ENCODE data around the gene WDR33. TPM values are rescaled to one million over a fixed set of nuclear protein-coding genes. Genes with fewer than 3 reads are reported as not detected.

The WDR33 gene
- polyA plus RNA-seq (2013, experiment 1 of 2), result 13.7 TPM
- 14.0 TPM for polyA plus RNA-seq (2013, experiment 2 of 2)

- H2BK120ac ChIP-seq (ENCODE audit: low read depth, low read length), result peak within 1 kb of the TSS; percentile 2
- H3K4ac ChIP-seq (ENCODE audit: low read depth in 1 of 2, low read length in 2 of 2), result peak within 1 kb of the TSS; percentile 91 to 96
- H3K27me3 ChIP-seq (ENCODE audit: control insufficient read depth in 1 of 2, insufficient read depth in 1 of 2, low read length in 2 of 2), result no peaks in the 10 kb centered on the region
- H4K91ac ChIP-seq (ENCODE audit: low read length), result peak within 1 kb of the TSS; percentile 83
- H3K4me3 ChIP-seq (ENCODE audit: insufficient read depth in 1 of 2, low read depth in 1 of 2, low read length in 2 of 2), result peak within 1 kb of the TSS; percentile 86 to 100
- H3K23ac ChIP-seq (ENCODE audit: low read length in 2 of 2), result peak within 1 kb of the TSS in 1 of 2 experiments; percentile 59
- peaks cover 3% of the 10 kb centered on the region for H3K79me1 ChIP-seq (replicated peaks; ENCODE audit: low read length, poor library complexity, severe bottlenecking)
- H3K9ac ChIP-seq (ENCODE audit: low read length), result peak within 1 kb of the TSS; percentile 98
- H2BK5ac ChIP-seq (ENCODE audit: low read depth, low read length, poor library complexity, severe bottlenecking), result no peak within 1 kb of the TSS
- peak within 1 kb of the TSS; percentile 65 to 98 for H3K18ac ChIP-seq (ENCODE audit: low read depth in 1 of 2, low read length in 2 of 2)
- H2BK12ac ChIP-seq (ENCODE audit: low read length in 2 of 2), result peak within 1 kb of the TSS in 1 of 2 experiments; percentile 31
- DNase-seq, result peak; percentile 86
- H3K4me2 ChIP-seq (ENCODE audit: low read length, poor library complexity, severe bottlenecking), result peak within 1 kb of the TSS; percentile 82
- H2AFZ ChIP-seq (ENCODE audit: low read depth, low read length), result peak within 1 kb of the TSS; percentile 98
- H3K4me1 ChIP-seq (ENCODE audit: control insufficient read depth, insufficient read depth, low read depth, low read length), result peaks cover 9% of the 10 kb centered on the region
- peak within 1 kb of the TSS in 1 of 2 experiments; percentile 96 for H3K14ac ChIP-seq (ENCODE audit: low read length in 2 of 2)
- no peaks in the 10 kb centered on the region for H3K9me3 ChIP-seq (ENCODE audit: control insufficient read depth, low read length)
- under 1% methylated on average over 61 of the region's 62 CpGs for WGBS
- H2BK15ac ChIP-seq (ENCODE audit: low read depth, poor library complexity, severe bottlenecking), result no peak within 1 kb of the TSS
- peak within 1 kb of the TSS; percentile 73 for H3K27ac ChIP-seq (ENCODE audit: low read length, poor library complexity, severe bottlenecking)
- H2AK5ac ChIP-seq (ENCODE audit: low read length, severe bottlenecking), result no peak within 1 kb of the TSS
- no peaks in the 10 kb centered on the region for H3K36me3 ChIP-seq (ENCODE audit: control insufficient read depth in 1 of 2, insufficient read depth in 2 of 2, low read depth in 1 of 2, low read length in 2 of 2)
- peak within 1 kb of the TSS; percentile 99 for H4K8ac ChIP-seq (ENCODE audit: low read length)
These were observed at the start of gene WDR33 for GRCh38 chr2:127810619-127811396. Gene WDR33 (minus strand): TSS chr2:127811171. CDS start chr2:127770981, 40,190 bp downstream.

- H3K36me3 ChIP-seq (ENCODE audit: control insufficient read depth in 1 of 2, insufficient read depth in 2 of 2, low read depth in 1 of 2, low read length in 2 of 2), result peaks cover 22 to 33% of the 10 kb centered on the region in 2 experiments
- DNase-seq, result peak; percentile 7
- H3K18ac ChIP-seq (ENCODE audit: low read depth in 1 of 2, low read length in 2 of 2), result no peak overlapping the region
- H3K9me3 ChIP-seq (ENCODE audit: control insufficient read depth, low read length), result no peaks in the 10 kb centered on the region
- no peak overlapping the region for H2AK5ac ChIP-seq (ENCODE audit: low read length, severe bottlenecking)
- H2AFZ ChIP-seq (ENCODE audit: low read depth, low read length), result no peak overlapping the region
- H3K23ac ChIP-seq (ENCODE audit: low read length in 2 of 2), result no peak overlapping the region
- H2BK5ac ChIP-seq (ENCODE audit: low read depth, low read length, poor library complexity, severe bottlenecking), result no peak overlapping the region
- H3K27me3 ChIP-seq (ENCODE audit: control insufficient read depth in 1 of 2, insufficient read depth in 1 of 2, low read length in 2 of 2), result no peaks in the 10 kb centered on the region
- H3K4ac ChIP-seq (ENCODE audit: low read depth in 1 of 2, low read length in 2 of 2), result no peak overlapping the region
- no peak overlapping the region for H2BK12ac ChIP-seq (ENCODE audit: low read length in 2 of 2)
- no peak overlapping the region for H2BK120ac ChIP-seq (ENCODE audit: low read depth, low read length)
- no peak overlapping the region for H3K27ac ChIP-seq (ENCODE audit: low read length, poor library complexity, severe bottlenecking)
- WGBS, result 59% methylated on average over 3 of the region's 5 CpGs
- no peak overlapping the region for H2BK15ac ChIP-seq (ENCODE audit: low read depth, poor library complexity, severe bottlenecking)
- peaks cover 20% of the 10 kb centered on the region for H3K79me1 ChIP-seq (replicated peaks; ENCODE audit: low read length, poor library complexity, severe bottlenecking)
- H3K4me3 ChIP-seq (ENCODE audit: insufficient read depth in 1 of 2, low read depth in 1 of 2, low read length in 2 of 2), result no peak overlapping the region
- no peak overlapping the region for H3K9ac ChIP-seq (ENCODE audit: low read length)
- H3K4me2 ChIP-seq (ENCODE audit: low read length, poor library complexity, severe bottlenecking), result no peak overlapping the region
- no peak overlapping the region for H4K8ac ChIP-seq (ENCODE audit: low read length)
- H3K14ac ChIP-seq (ENCODE audit: low read length in 2 of 2), result no peak overlapping the region
- no peak overlapping the region for H4K91ac ChIP-seq (ENCODE audit: low read length)
- peaks cover 14% of the 10 kb centered on the region for H3K4me1 ChIP-seq (ENCODE audit: control insufficient read depth, insufficient read depth, low read depth, low read length)
These were observed 49.2 kb upstream of the WDR33 start for GRCh38 chr2:127860130-127860529.

- peak; percentile 12 for DNase-seq
- no peak overlapping the region for H2AK5ac ChIP-seq (ENCODE audit: low read length, severe bottlenecking)
- no peak overlapping the region for H3K4me3 ChIP-seq (ENCODE audit: insufficient read depth in 1 of 2, low read depth in 1 of 2, low read length in 2 of 2)
- H3K4ac ChIP-seq (ENCODE audit: low read depth in 1 of 2, low read length in 2 of 2), result no peak overlapping the region
- no peak overlapping the region for H3K18ac ChIP-seq (ENCODE audit: low read depth in 1 of 2, low read length in 2 of 2)
- H2BK5ac ChIP-seq (ENCODE audit: low read depth, low read length, poor library complexity, severe bottlenecking), result no peak overlapping the region
- no peak overlapping the region for H3K9ac ChIP-seq (ENCODE audit: low read length)
- H4K91ac ChIP-seq (ENCODE audit: low read length), result no peak overlapping the region
- peaks cover 19 to 29% of the 10 kb centered on the region in 2 experiments for H3K36me3 ChIP-seq (ENCODE audit: control insufficient read depth in 1 of 2, insufficient read depth in 2 of 2, low read depth in 1 of 2, low read length in 2 of 2)
- no peak overlapping the region for H4K8ac ChIP-seq (ENCODE audit: low read length)
- no peak overlapping the region for H2AFZ ChIP-seq (ENCODE audit: low read depth, low read length)
- H2BK15ac ChIP-seq (ENCODE audit: low read depth, poor library complexity, severe bottlenecking), result no peak overlapping the region
- WGBS, result 34% methylated on average over 8 of the region's 8 CpGs
- H3K14ac ChIP-seq (ENCODE audit: low read length in 2 of 2), result peak overlapping the region in 1 of 2 experiments; percentile 4
- no peak overlapping the region for H3K4me2 ChIP-seq (ENCODE audit: low read length, poor library complexity, severe bottlenecking)
- H2BK120ac ChIP-seq (ENCODE audit: low read depth, low read length), result no peak overlapping the region
- peaks cover 20% of the 10 kb centered on the region for H3K79me1 ChIP-seq (replicated peaks; ENCODE audit: low read length, poor library complexity, severe bottlenecking)
- no peak overlapping the region for H3K27ac ChIP-seq (ENCODE audit: low read length, poor library complexity, severe bottlenecking)
- no peak overlapping the region for H3K23ac ChIP-seq (ENCODE audit: low read length in 2 of 2)
- H3K27me3 ChIP-seq (ENCODE audit: control insufficient read depth in 1 of 2, insufficient read depth in 1 of 2, low read length in 2 of 2), result no peaks in the 10 kb centered on the region
- H3K9me3 ChIP-seq (ENCODE audit: control insufficient read depth, low read length), result no peaks in the 10 kb centered on the region
- no peak overlapping the region for H2BK12ac ChIP-seq (ENCODE audit: low read length in 2 of 2)
- peaks cover 14% of the 10 kb centered on the region for H3K4me1 ChIP-seq (ENCODE audit: control insufficient read depth, insufficient read depth, low read depth, low read length)
These were observed 48.7 kb upstream of the WDR33 start for GRCh38 chr2:127859712-127860085.

- peaks cover 6 to 15% of the 10 kb centered on the region in 2 experiments for H3K36me3 ChIP-seq (ENCODE audit: control insufficient read depth in 1 of 2, insufficient read depth in 2 of 2, low read depth in 1 of 2, low read length in 2 of 2)
- H2BK5ac ChIP-seq (ENCODE audit: low read depth, low read length, poor library complexity, severe bottlenecking), result no peak overlapping the region
- no peak overlapping the region for H4K91ac ChIP-seq (ENCODE audit: low read length)
- no peak overlapping the region for H2BK15ac ChIP-seq (ENCODE audit: low read depth, poor library complexity, severe bottlenecking)
- H2AFZ ChIP-seq (ENCODE audit: low read depth, low read length), result no peak overlapping the region
- no peak overlapping the region for H2BK12ac ChIP-seq (ENCODE audit: low read length in 2 of 2)
- peak overlapping the region in 1 of 2 experiments; percentile 95 for H3K4ac ChIP-seq (ENCODE audit: low read depth in 1 of 2, low read length in 2 of 2)
- no peak for DNase-seq
- H3K9ac ChIP-seq (ENCODE audit: low read length), result peak overlapping the region; percentile 95
- H2AK5ac ChIP-seq (ENCODE audit: low read length, severe bottlenecking), result no peak overlapping the region
- no peak overlapping the region for H2BK120ac ChIP-seq (ENCODE audit: low read depth, low read length)
- H3K79me1 ChIP-seq (replicated peaks; ENCODE audit: low read length, poor library complexity, severe bottlenecking), result peaks cover 9% of the 10 kb centered on the region
- no peak overlapping the region for H3K23ac ChIP-seq (ENCODE audit: low read length in 2 of 2)
- H4K8ac ChIP-seq (ENCODE audit: low read length), result no peak overlapping the region
- H3K4me2 ChIP-seq (ENCODE audit: low read length, poor library complexity, severe bottlenecking), result peak overlapping the region; percentile 95
- peak overlapping the region; percentile 98 to 99 for H3K4me3 ChIP-seq (ENCODE audit: insufficient read depth in 1 of 2, low read depth in 1 of 2, low read length in 2 of 2)
- H3K27me3 ChIP-seq (ENCODE audit: control insufficient read depth in 1 of 2, insufficient read depth in 1 of 2, low read length in 2 of 2), result no peaks in the 10 kb centered on the region
- H3K4me1 ChIP-seq (ENCODE audit: control insufficient read depth, insufficient read depth, low read depth, low read length), result peaks cover 16% of the 10 kb centered on the region
- WGBS, result 6% methylated on average over 18 of the region's 18 CpGs
- H3K14ac ChIP-seq (ENCODE audit: low read length in 2 of 2), result no peak overlapping the region
- no peak overlapping the region for H3K27ac ChIP-seq (ENCODE audit: low read length, poor library complexity, severe bottlenecking)
- H3K18ac ChIP-seq (ENCODE audit: low read depth in 1 of 2, low read length in 2 of 2), result peak overlapping the region in 1 of 2 experiments; percentile 99
- H3K9me3 ChIP-seq (ENCODE audit: control insufficient read depth, low read length), result no peaks in the 10 kb centered on the region
These were observed 46.4 kb upstream of the WDR33 start for GRCh38 chr2:127857265-127857808.

All from mesenchymal stem cell (in vitro differentiated cells and primary cell).